Activated CD8-positive, alpha-beta T cell treated with anti-CD3 and anti-CD28 coated beads for 36 hours (primary cell): ENCODE data around the gene MAEA. TPM values are rescaled to one million over a fixed set of nuclear protein-coding genes. Genes with fewer than 3 reads are reported as not detected.

Experiments used
- ATAC-seq: fragments of 200-7000 bp; cut with Tn5 transposase; one replicate; pipeline ENCODE4 v1.10.0; 2021; ENCODE audit warnings: mild to moderate bottlenecking, moderate library complexity
- CTCF ChIA-PET: fragments of 350-600 bp; sonication (Branson Sonifier 250); formaldehyde crosslinking; loops from one replicate; lab custom pipeline; 2021; ENCODE audit warnings: antibody characterized with exemption; lab: Charles Lee
- POLR2A ChIA-PET: fragments of 350-600 bp; sonication (Branson Sonifier 250); formaldehyde crosslinking; loops from one replicate; lab custom pipeline; 2021; ENCODE audit warnings: antibody characterized with exemption; lab: Charles Lee
- DNase-seq: peaks from one replicate; pipeline ENCODE4 v3.0.0-alpha.2; 2020
- H3K27ac Mint-ChIP-seq: one replicate; pipeline ENCODE4 v1.8.0; 2021; ENCODE audit warnings: mild to moderate bottlenecking, mixed read lengths
- H3K27me3 Mint-ChIP-seq: one replicate; pipeline ENCODE4 v1.8.0; 2021; ENCODE audit warnings: mixed read lengths
- H3K36me3 Mint-ChIP-seq: one replicate; pipeline ENCODE4 v1.8.0; 2021; ENCODE audit warnings: low read depth, mixed read lengths
- H3K4me1 Mint-ChIP-seq: one replicate; pipeline ENCODE4 v1.8.0; 2021; ENCODE audit warnings: low read depth, mixed read lengths
- H3K4me3 Mint-ChIP-seq: one replicate; pipeline ENCODE4 v1.8.0; 2021; ENCODE audit warnings: mild to moderate bottlenecking, moderate library complexity, mixed read lengths
- H3K9me3 Mint-ChIP-seq: one replicate; pipeline ENCODE4 v1.8.0; 2021; ENCODE audit warnings: mixed read lengths
- intact Hi-C: fragments of 100-400 bp; cut with micrococcal nuclease; formaldehyde crosslinking; loops from one replicate; pipeline ENCODE4 v1.10.0; 2022
- total RNA-seq, 2 experiments: library from RNA; stranded (reverse); gene quantifications; one replicate each; pipeline ENCODE4 v1.2.3, GENCODE V29; 2021
- TF ChIP-seq, protein P1 (sequence below): fragments of 200-600 bp; IDR thresholded peaks from one replicate; pipeline ENCODE4 v1.8.0; 2022; ENCODE audit warnings: antibody characterized with exemption, mild to moderate bottlenecking

Gene MAEA
- total RNA-seq, 2 experiments from 2014 or later, result 32.3 to 37.0 TPM

DNA sequence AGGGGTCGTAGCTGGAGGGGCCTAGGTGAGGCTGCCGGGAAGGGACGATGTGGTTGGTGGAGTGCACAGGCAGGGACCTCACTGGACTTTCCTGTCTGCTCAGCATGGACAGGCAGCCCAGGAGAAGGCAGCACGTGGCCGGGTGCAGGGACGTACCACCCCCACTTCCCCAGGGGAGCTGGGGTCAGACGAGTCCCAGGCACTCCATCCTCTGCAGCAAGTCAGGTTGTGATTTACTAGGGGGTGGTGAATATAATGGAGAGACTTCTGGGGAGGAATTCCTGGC is 39.2 kb upstream of the MAEA start:
- Mint-ChIP-seq H3K27ac (peak overlapping the region; percentile 91), H3K9me3 (peaks cover 10% of the 10 kb centered on the region), H3K36me3 (peaks cover 54% of the 10 kb centered on the region), H3K4me3 (peak overlapping the region; percentile 86), H3K27me3 (no peaks in the 10 kb centered on the region), H3K4me1 (peaks cover 69% of the 10 kb centered on the region)
- TF ChIP-seq, protein P1, sequence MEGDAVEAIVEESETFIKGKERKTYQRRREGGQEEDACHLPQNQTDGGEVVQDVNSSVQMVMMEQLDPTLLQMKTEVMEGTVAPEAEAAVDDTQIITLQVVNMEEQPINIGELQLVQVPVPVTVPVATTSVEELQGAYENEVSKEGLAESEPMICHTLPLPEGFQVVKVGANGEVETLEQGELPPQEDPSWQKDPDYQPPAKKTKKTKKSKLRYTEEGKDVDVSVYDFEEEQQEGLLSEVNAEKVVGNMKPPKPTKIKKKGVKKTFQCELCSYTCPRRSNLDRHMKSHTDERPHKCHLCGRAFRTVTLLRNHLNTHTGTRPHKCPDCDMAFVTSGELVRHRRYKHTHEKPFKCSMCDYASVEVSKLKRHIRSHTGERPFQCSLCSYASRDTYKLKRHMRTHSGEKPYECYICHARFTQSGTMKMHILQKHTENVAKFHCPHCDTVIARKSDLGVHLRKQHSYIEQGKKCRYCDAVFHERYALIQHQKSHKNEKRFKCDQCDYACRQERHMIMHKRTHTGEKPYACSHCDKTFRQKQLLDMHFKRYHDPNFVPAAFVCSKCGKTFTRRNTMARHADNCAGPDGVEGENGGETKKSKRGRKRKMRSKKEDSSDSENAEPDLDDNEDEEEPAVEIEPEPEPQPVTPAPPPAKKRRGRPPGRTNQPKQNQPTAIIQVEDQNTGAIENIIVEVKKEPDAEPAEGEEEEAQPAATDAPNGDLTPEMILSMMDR, result no peak
- ATAC-seq, result no peak
- intact Hi-C loops, result no loop called here
- POLR2A ChIA-PET, result interaction anchor here (1.0 to 4.8 kb wide), 4 partner anchors 15 to 96 kb away, joined by 3 to 47 read pairs (median 4); no protein-coding TSS in a partner anchor
- CTCF ChIA-PET, result interaction anchor here (0.9 to 4.5 kb wide), 5 partner anchors 18 to 95 kb away, joined by 3 to 31 read pairs (median 4); no protein-coding TSS in a partner anchor
- DNase-seq, result no peak

DNA sequence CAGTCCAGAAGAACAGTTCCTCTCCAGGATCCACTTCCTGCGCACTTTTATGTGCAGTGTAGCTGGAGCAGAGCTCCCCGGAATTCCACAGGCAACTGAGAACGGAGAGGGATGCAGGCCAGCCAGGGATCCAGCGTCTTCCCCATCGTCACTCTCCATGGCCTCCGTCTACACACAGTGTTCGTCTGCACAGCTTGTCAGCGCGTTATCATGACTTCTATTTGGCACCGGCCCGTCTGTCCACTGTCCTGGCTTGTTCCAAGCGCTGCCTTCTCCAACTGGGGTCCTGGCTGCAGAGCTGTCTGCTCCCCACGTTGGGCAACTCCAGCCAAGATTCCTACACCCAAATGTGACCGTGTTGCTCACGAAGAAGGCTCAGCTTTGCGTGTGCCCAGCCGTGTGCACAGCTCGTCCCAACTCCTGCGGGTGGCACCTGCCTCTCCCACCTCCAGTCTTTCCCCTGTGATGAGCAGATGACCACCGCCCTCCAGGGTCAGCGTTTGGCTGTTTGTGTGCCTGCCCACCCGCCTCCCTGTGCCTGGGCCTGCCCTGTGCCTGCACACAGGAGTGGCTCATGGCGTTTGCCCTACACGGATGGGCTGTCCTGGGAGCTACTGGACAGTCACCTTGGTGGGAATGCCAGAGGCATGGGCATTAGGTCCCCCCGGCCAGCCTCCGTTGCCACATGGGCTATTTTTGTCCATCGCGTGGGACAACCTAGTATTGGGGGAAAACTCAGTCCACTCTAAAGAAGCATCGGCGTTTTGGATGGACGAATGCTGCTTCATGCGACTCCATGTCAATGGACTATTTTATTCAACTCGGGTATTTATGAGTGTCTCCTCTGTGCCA is 38.5 kb upstream of the MAEA start:
- no peak for DNase-seq
- Mint-ChIP-seq H3K9me3 (peaks cover 14% of the 10 kb centered on the region), H3K27ac (peak overlapping the region; percentile 91), H3K27me3 (no peaks in the 10 kb centered on the region), H3K36me3 (peaks cover 54% of the 10 kb centered on the region), H3K4me1 (peaks cover 69% of the 10 kb centered on the region), H3K4me3 (peak overlapping the region; percentile 86)
- ATAC-seq, result no peak
- ChIA-PET CTCF (interaction anchor here (0.9 to 4.5 kb wide), 5 partner anchors 17 to 95 kb away, joined by 3 to 31 read pairs (median 4); no protein-coding TSS in a partner anchor), POLR2A (interaction anchor here (1.0 to 4.8 kb wide), 4 partner anchors 15 to 95 kb away, joined by 3 to 47 read pairs (median 4); no protein-coding TSS in a partner anchor)
- intact Hi-C loops, result no loop called here
- TF ChIP-seq, protein P1, result no peak

DNA sequence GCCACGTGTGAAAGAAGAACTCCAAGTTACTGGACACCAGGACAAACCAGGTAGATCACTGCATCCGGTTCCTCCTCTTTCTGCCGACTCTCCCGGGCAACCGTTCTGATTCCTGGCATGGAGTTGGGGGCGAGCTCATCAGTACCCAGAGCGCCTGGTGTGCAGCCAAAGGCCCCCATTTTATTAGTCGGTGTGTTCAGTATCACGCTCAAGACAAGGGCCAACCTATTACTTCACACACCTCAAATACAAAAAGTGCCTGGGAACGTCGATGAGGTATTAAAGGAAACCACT is 38.0 kb upstream of the MAEA start:
- H3K4me3 Mint-ChIP-seq, result peak overlapping the region; percentile 86
- CTCF ChIA-PET, result interaction anchor here (0.6 to 4.5 kb wide), 4 partner anchors 16 to 292 kb away, joined by 3 to 31 read pairs (median 5); no protein-coding TSS in a partner anchor
- H3K36me3 Mint-ChIP-seq, result peaks cover 52% of the 10 kb centered on the region
- DNase-seq (no peak), ATAC-seq (no peak)
- intact Hi-C loops, result no loop called here
- POLR2A ChIA-PET, result no interaction called here
- TF ChIP-seq, protein P1, result no peak
- peak overlapping the region; percentile 8 for H3K27ac Mint-ChIP-seq
- peaks cover 68% of the 10 kb centered on the region for H3K4me1 Mint-ChIP-seq
- no peaks in the 10 kb centered on the region for H3K27me3 Mint-ChIP-seq
- H3K9me3 Mint-ChIP-seq, result peaks cover 16% of the 10 kb centered on the region

DNA sequence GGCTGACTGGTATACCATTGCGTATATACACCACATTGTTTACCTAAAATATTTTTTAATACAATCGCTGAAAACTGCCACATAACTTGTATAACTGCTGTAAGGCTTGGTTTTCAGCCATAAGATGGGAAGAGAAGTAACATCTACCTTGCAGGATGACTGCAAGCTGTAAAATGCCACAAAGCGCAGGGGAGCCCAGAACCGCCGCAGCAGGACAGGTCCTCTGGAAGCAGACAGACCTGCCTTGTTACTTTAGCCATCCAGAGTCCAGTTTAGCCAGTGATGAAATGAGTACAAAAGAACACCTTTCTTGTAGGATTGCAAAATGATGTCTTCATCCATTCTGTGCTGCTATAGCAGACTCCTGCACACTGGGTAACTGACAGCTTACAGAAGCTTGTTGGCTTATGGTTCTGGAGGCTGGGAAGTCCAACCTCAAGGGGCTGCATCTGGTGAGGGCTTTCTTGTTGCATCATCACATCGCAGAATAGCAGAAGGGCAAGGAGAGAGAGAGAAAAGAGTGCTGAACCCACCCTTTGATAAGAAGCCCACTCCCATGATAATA is 36.7 kb upstream of the MAEA start:
- CTCF ChIA-PET, result interaction anchor here (0.7 to 4.5 kb wide), 3 partner anchors 13 to 103 kb away, joined by 3 to 31 read pairs (median 4); no protein-coding TSS in a partner anchor
- POLR2A ChIA-PET, result interaction anchor here (1.3 kb wide), 1 partner anchor 13 kb away, joined by 3 read pairs; no protein-coding TSS in a partner anchor

More for the DNA sequence above, 36.7 kb upstream of the MAEA start:
- H3K27ac Mint-ChIP-seq, result peak overlapping the region; percentile 89
- H3K27me3 Mint-ChIP-seq, result no peaks in the 10 kb centered on the region
- H3K9me3 Mint-ChIP-seq, result peaks cover 16% of the 10 kb centered on the region
- TF ChIP-seq, protein P1, result no peak
- H3K4me1 Mint-ChIP-seq, result peaks cover 65% of the 10 kb centered on the region
- ATAC-seq, result no peak
- DNase-seq, result no peak
- intact Hi-C loops, result no loop called here
- H3K36me3 Mint-ChIP-seq, result peaks cover 48% of the 10 kb centered on the region
- no peak overlapping the region for H3K4me3 Mint-ChIP-seq
